EL (cell line): ENCODE results near the gene ERGIC1.

Source experiments
- DNase-seq: peaks from one replicate; pipeline ENCODE4 v3.0.0-alpha.2; 2016

ERGIC1 gene

GRCh38 chr5:172904643-172905345, 70.7 kb downstream of the ERGIC1 start:
- DNase-seq, result peak; percentile 86

GRCh38 chr5:172905346-172906140, 71.5 kb downstream of the ERGIC1 start:
- DNase-seq, result no peak

GRCh38 chr5:172906436-172906835, 72.4 kb downstream of the ERGIC1 start:
- DNase-seq, result peak; percentile 68

GRCh38 chr5:172906888-172907287, 72.8 kb downstream of the ERGIC1 start:
- DNase-seq, result no peak

- DNase-seq, result no peak
These were observed 73.6 kb downstream of the ERGIC1 start for GRCh38 chr5:172907657-172908056.

GRCh38 chr5:172908662-172909061, 74.6 kb downstream of the ERGIC1 start:
- DNase-seq, result no peak

GRCh38 chr5:172909931-172910502, 76.0 kb downstream of the ERGIC1 start:
- DNase-seq, result peak; percentile 85

GRCh38 chr5:172910828-172911627, 77.0 kb downstream of the ERGIC1 start:
- peak; percentile 87 for DNase-seq

GRCh38 chr5:172911628-172911880, 77.5 kb downstream of the ERGIC1 start:
- DNase-seq, result no peak

- no peak for DNase-seq
These were observed 77.9 kb downstream of the ERGIC1 start for GRCh38 chr5:172911976-172912375.

- DNase-seq, result no peak
These were observed 79.2 kb downstream of the ERGIC1 start for GRCh38 chr5:172913117-172913850.

- no peak for DNase-seq
These were observed 81.5 kb downstream of the ERGIC1 start for GRCh38 chr5:172915514-172915913.

GRCh38 chr5:172918421-172919371, 84.6 kb downstream of the ERGIC1 start:
- no peak for DNase-seq

GRCh38 chr5:172919525-172920446, 85.7 kb downstream of the ERGIC1 start:
- peak; percentile 40 for DNase-seq

GRCh38 chr5:172920447-172920849, 86.4 kb downstream of the ERGIC1 start:
- peak; percentile 94 for DNase-seq

GRCh38 chr5:172920995-172921394, 86.9 kb downstream of the ERGIC1 start:
- no peak for DNase-seq

- DNase-seq, result no peak
These were observed 87.9 kb downstream of the ERGIC1 start for GRCh38 chr5:172921906-172922305.

- no peak for DNase-seq
These were observed 89.5 kb downstream of the ERGIC1 start for GRCh38 chr5:172923539-172923938.

- no peak for DNase-seq
These were observed 91.4 kb downstream of the ERGIC1 start for GRCh38 chr5:172925336-172925948.

GRCh38 chr5:172926008-172926523, 92.0 kb downstream of the ERGIC1 start:
- DNase-seq, result no peak
